HG02870 (cell line): ENCODE data around the gene ZBTB49.

Source experiments
- ATAC-seq: cut with Tn5 transposase; IDR thresholded peaks from one replicate; pipeline ENCODE4 v1.9.1; 2021; ENCODE audit warnings: mild to moderate bottlenecking, moderate library complexity; ENCODE audit not compliant: unreplicated experiment

The ZBTB49 gene

DNA sequence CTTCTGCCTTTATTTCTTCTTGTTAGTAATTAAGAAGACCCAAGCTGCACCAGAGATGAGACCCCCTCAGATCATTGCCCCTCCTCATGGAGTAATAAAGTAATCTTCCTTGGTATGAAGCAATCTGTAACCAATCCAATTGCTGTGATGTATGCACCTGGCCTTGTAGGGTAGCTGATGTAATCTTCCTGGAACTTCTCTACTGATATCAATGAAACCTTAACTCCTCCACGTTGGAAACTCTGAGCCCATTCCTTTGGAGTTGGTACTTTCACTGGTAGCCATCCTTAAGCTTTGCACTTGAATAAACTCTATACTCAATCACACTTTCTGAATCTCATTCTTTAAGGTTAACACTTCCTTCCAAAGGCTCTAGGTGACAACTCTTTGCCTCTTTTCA, 65.3 kb downstream of the ZBTB49 start:
- ATAC-seq, result no peak

DNA sequence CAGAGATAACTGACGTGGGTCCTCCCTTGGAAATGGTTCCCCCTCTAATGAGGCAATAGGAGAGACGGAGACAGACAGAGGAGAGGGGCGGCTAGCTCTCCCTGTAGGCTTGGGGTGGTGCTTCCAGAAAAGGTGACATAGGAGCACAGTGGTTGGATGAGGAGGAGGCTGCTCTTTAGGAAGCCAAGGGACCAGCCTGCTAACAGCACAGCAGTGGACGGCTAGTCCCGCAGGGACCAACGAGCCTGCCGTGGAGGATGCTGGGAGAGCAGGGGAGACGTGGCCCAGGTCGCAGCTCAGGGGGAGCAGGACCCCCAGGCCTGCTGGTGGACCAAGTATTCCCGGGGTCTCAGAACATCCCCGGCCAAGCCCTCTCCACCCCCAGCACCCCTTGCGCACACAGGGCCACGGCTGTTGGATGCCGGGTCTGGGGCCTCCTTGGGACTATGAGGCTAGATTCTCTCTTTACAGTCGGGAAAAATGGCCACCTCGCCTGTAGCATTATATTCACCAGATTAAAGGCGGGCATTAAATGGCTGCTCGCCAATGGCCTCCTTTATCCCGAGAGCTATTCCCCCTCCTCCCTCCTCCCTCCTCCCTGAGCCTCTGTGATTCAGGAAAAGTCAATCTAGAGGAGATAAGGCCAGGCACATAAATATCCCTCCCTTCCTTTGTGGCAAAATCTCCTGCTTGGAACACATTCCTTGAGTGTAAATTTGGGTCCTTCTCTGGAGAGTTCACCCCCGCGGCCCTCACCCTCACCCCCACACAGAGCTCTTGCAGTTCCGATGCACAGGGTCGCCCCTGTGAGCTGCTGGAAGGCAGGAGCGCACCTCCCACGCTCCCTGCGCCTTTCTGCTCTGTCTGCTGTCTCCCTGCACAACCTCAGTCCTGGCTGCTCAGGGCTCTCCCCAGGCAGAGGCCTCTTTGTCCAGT, 66.3 kb downstream of the ZBTB49 start:
- no peak for ATAC-seq

DNA sequence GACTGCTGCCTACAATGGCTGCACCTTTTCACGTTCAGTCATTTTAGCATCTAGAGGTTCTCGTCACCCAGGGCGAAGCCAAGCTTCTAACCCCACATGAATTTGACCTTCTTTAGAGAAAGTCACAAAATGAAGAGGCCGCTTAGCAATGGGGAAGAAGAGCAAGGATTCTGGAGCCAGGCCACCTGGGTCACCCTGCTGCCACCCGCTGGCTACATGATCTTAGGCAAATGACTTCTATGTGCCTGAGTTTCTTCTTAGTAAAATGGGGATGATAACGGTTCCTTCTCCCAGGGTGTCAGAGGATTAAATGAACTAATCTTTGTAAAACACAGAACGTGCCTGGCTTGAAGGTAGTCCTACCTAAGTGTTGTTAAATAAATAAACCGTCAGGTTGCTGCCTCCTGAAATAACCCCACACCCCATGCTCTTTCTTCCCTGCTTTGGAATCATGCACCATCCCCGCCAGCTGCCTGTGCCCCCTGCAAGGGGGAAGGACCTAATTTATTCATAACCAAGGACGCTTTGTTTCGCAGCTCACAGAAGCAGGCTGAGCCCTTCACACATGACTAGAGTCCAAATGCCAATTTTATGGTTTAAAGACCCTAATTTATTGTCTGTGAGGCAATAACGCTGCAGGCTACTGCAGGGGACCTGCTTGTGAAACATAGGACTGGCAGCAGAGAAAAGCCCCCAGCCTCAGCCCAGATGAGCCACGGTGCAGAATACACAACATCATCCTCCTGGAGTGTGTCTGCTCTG, 68.2 kb downstream of the ZBTB49 start:
- no peak for ATAC-seq

DNA sequence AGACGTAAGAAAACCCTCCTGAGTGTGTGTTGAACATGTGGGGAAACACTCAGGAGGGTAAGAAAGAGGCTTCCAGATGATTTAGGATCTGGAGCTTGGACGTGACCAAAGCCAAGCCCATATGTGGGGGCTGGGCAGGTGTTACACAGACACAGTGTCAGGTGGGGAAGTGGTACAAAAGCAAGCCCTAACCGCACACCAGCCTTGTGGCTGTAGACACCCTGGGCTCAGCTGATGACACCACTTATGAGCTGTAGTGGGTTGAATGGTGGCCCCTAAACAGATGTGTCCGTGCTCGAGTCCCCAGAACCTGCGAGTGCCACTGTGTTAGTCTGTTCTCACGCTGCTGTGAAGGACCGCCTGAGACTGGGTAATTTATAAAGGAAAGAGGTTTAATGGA, 71.8 kb downstream of the ZBTB49 start:
- no peak for ATAC-seq

DNA sequence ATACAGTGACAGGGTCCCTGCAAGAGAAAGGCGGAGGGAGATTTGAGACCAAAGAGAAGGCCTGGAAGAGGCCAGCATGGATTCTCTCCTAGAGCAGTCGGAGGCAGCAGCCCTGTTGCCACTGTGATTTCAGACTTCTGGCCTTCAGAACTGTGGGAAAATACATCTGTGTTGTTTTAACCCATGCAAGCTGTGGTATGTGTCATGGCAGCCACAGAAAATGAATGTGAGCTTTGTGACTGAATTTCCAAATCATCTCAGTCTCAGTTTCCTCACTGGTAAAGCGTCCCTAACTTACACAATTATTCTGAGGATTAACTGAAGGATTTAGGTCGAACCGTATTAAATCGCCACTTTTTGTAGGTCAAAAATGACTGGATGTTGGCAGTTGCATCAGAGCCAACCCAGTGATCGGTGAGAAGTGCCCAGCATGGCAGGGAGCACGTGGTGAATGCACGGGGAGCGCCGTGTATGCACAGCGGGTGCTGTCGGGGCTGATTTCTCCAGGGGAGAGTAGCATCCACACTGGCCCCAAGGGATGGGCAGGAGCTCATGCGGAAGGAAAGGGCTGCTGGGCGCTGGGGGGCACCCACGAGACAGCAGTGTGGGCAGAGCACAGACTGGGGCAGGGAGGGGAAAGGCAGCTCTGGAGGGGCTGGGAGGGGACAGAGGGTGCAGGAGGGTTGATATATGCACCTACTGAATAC, 73.1 kb downstream of the ZBTB49 start:
- ATAC-seq, result no peak

- ATAC-seq, result no peak
Measured at GRCh38 chr4:4364061-4364460, 74.0 kb downstream of the ZBTB49 start.

GRCh38 chr4:4364486-4365208, 74.6 kb downstream of the ZBTB49 start:
- ATAC-seq, result no peak

DNA sequence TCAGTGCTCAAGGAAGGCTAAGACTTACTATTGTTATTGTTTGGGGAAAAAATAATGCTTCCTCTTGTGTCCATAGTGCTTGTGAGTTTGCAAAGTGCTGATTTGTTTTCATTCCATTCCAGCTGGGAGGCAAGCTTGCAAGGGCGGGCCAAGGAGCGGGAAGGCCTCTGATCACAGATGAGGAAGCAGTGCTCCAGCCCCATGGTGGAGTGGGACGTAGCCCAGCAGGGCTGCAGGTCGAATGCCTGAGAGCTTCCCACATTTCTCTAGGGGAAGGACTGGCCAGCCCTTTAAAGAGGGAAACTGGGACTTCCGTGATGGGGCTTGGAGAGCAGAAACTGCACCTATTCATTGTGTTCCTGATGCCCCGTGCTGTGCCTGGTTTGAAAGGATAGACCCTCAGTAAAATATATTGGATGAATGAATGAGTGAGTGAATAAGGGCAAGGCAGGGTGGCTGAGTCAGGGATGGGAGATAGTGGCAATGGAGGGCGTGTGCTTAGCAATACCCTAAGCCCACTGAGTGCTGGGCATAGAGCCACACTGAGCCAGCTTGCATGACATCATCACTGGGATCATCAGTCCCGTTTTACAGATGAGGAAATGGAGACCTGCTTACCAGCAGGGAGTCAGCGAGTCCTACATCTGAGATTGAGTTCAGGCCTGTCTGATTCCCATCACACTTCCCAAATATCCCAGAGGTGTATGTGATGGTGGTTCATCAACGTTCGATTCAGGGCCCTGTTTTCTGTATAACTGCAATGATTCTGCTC, 78.9 kb downstream of the ZBTB49 start:
- ATAC-seq, result no peak
